SH-SY5Y (cell line): ENCODE measurements around the gene SLC45A3.

Experiments used
- GATA2 ChIP-seq: IDR thresholded peaks from 2 replicates; pipeline ENCODE4 v1.6.1; 2011; ENCODE audit warnings: mild to moderate bottlenecking, low read depth, low read length
- GATA3 ChIP-seq: IDR thresholded peaks from 2 replicates; pipeline ENCODE4 v1.6.1; 2011; ENCODE audit warnings: low read depth, mild to moderate bottlenecking, low read length, moderate library complexity

- no peak for TF ChIP-seq GATA3
- no peak for TF ChIP-seq GATA2
These were observed 56.7 kb downstream of the SLC45A3 start for GRCh38 chr1:205623646-205624045.
